GM11168 (cell line): ENCODE measurements around the gene RPL37A.

Source experiments
- in situ Hi-C: fragments of 300-500 bp; cut with MboI; formaldehyde crosslinking; loops from one replicate; pipeline ENCODE4 v1.12.0; 2022; ENCODE audit warnings: low sequenced_read_pairs; ENCODE audit not compliant: unreplicated experiment

The RPL37A gene

DNA sequence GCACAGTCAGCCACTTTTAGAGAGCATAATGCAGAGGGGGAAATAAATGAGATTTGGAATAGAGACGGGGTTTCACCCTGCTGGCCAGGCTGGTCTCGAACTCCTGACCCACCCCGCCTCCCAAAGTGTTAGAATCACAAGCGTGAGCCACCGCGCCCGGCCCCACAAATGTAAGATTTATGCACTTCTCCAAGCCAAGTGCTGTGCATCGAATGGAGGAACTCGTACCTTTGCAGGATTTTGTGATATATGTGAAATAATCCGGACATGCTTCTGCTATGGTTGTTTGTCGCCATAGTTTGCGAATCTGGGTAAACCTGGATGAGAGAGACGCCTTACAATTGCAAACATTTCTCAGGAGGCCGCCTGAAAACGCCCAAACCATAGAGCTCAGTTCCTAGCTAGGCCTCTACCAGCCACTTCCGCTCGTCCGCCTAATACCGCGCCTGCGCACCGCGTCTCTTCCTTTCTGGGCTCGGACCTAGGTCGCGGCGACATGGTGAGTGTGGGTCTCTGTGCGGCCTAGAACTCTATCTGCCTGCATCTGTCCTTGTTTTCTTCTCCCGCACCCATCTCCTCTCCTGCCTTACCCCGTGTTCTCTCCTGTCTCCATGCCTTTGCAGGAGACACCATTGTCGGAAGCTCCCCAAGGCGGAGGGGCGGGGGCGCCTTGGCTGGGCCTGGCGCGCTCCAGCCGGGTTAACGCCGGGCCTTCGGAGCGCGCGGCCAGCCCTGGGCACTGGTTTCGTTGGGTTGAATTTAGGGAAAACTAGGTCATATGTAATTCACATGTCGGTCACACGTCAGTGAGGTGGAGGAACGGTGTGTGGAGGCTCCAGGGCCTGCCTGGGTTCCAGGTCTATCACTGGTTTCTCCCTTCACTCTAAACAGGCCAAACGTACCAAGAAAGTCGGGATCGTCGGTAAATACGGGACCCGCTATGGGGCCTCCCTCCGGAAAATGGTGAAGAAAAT lies at the start of gene RPL37A:
Gene RPL37A (plus strand): TSS at position 466 of the 974 bp plus-strand sequence. CDS start 31 bp downstream, at position 497.
- in situ Hi-C loops: no loop called here

DNA sequence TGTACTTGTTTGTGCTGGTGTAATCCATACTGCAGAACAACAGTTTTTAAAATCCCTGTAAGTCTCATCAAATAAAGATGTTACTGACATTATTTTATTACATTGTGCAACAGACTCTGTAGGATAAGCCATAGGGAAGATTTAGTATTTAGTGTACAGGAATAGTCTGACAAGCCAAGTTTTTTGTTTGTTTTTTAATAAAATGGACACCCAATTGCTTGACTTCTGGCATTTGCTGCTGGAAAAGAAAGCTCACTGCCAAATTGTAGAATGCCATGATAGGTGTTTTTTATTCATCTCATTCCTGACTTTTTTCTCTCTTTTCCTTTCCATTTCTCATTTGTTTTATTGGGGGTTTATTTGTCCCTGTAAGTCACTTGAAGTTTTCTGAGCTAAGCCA lies 48.3 kb upstream of the RPL37A start:
- in situ Hi-C loops: no loop called here

DNA sequence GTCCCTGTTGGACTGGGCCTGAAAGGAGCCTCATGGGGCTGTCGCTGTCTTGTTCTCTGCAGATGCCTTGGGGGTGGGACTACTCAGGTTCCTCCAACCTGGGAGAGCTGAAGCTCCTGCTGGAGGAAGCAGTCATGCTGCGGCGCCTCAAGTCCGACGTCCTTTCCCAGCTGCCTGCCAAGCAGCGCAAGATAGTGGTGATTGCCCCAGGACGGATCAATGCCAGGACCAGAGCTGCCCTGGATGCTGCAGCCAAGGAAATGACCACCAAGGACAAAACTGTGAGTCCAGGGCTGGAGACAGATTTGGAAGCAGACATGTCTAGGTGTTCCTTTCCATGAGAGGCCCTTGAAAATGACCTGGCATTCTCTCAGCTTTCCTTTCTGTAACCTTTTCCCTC lies 47.9 kb upstream of the RPL37A start:
- in situ Hi-C loops: no loop called here

- in situ Hi-C loops: no loop called here
Observed at GRCh38 chr2:216453955-216454614, 44.6 kb upstream of the RPL37A start.

GRCh38 chr2:216463148-216463547 lies 35.5 kb upstream of the RPL37A start:
- in situ Hi-C loops: no loop called here

GRCh38 chr2:216464104-216464720 lies 34.4 kb upstream of the RPL37A start:
- in situ Hi-C loops: no loop called here

- in situ Hi-C loops: no loop called here
Observed at GRCh38 chr2:216465579-216466195, 33.0 kb upstream of the RPL37A start.

- in situ Hi-C loops: no loop called here
Observed at GRCh38 chr2:216467845-216468244, 30.8 kb upstream of the RPL37A start.

DNA sequence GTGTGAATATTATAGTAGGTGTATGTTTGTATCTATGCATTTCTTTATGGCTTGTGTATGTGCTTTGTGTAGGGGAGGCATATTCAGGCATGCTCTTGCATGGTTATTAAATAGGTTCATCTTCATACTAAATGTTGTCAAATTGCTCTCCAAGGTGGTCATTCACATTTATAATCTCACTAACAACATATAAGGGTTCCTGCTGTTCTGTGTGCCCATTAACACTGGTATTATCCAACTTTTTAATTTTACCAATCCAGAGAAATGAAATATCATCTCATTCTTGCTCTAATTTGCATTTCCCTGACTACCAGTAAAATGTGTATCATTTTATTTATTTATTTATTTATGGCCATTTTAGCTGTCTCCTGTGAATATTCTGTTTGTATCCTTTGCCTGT lies 29.0 kb upstream of the RPL37A start:
- in situ Hi-C loops: no loop called here

DNA sequence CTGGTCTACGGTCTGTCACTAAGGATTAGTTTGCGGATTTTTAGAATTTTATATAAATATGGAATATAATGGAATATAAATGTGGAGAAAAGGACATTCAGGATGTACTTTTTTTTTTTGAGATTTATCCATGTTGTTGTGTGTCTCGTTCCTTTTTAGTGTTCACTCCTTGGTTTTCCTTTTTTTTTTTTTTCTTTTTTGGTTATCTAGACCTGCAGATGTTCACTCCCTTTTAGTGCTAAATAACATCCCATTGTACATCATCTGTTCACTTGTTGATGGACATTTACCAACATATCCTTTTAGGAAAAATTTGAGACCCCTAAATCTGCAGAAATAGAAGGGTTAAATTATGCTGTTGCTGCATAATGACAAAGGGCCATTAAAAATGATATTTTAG lies 25.5 kb upstream of the RPL37A start:
- in situ Hi-C loops: no loop called here

- in situ Hi-C loops: no loop called here
Observed at GRCh38 chr2:216474925-216475670, 23.5 kb upstream of the RPL37A start.

GRCh38 chr2:216475767-216476166 lies 22.9 kb upstream of the RPL37A start:
- in situ Hi-C loops: no loop called here

DNA sequence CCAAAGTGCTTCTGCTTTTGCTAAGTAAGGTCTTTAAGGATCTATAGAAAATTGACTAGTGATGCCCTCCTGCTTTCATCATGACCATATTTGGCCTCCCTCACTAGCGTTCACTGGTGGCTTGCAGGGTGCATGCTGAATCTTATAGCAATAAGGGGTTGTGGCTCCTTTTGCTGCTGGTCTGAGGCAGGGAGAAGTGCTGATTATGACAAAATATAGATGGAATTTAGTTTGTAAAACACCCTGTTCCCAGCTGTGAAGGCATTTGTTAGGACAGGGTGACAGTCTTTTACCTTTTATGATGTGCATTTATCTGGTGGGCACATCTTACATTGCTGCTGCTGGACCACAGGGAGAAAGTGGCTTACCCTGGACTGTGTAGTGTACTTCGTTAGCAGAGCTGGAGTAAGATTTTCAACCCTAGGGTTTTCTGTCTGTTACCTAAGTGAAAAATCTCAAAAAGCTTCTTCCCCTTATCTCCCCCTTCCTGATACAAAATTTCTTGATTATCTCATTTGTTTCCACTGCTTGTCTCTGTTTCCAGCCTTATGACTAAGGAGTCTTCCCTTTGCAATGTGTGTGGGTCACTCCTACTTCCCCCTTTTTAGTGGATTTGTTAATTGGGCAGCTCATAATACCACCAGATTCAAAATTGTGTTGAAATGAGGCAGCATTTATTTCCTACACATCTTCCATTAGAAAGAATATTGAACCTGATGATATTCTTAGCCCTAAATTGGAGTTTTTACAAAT lies 21.2 kb upstream of the RPL37A start:
- in situ Hi-C loops: no loop called here

DNA sequence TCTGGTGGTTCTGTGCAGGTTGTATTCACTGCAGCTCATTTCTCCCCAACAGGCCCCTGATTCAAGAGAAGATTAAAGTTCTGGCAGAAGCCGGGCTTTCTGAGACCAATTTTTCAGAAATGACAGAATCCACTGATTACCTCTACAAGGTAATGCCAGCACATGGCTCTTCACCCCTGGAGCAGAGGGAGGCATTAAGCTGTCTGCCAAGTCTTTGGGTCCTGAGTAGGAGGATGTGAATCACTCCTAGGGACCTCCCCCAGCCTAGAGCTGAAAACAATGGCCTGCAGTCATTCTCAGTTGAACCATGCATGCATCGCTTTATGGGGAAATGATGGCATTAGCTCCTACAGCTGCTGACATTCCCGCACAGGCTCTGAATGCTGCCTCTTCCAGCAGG lies 20.5 kb upstream of the RPL37A start:
- in situ Hi-C loops: no loop called here

GRCh38 chr2:216478791-216479190 lies 19.9 kb upstream of the RPL37A start:
- in situ Hi-C loops: no loop called here

DNA sequence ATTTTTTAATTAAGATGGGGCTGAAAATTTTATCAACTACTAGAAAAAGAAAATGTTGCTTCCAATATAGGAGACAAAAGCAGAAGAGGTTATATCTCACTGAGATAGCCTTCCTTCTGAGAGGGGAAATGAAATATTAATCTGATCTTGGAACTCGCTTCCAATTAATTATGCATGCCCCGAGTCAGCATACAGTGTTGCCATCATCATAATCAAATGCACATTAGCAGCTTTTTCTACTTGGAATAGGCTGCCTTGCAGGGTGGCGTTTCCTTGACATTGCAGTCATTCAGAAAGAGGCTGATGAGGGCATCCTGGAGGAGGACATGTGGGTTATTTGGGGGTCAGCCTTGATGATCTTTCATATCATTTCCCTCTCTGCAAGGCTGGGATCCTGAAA lies 18.4 kb upstream of the RPL37A start:
- in situ Hi-C loops: no loop called here

DNA sequence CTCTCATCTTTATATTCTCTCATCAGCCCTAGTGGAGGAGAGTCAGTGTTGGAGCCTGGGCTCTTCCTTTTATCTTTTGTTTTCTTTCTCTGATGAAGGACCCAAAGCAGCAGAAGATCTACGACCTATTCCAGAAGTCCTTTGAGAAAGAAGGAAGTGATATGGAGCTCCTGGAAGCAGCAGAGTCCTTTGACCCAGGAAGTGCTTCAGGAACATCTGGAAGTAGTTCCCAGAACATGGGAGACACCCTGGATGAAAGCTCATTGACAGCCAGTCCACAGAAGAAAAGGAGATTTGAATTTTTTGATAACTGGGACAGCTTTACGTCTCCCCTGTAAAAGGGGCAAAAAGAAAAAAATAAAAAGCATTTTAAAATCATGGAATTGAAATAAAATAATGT lies 16.0 kb upstream of the RPL37A start:
- in situ Hi-C loops: no loop called here

DNA sequence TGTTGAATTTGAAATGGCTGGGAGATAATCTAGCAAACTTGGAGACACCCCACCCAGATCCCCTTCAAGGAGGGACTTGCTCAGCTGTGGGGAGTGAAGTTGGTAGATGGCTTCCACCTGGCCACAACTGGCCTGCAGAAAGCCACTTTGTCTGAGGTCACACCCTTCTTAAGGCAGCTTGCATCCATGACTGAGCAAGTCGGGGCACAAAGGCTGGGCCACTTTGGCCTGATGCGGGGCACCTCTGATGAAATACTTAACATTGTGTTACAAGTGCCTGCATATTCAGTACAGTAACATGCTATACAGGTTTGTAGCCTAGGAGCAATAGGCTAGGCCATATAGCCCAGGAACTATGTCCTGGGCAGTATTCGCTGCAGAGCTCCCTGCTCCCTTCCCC lies 13.4 kb upstream of the RPL37A start:
- in situ Hi-C loops: no loop called here

- in situ Hi-C loops: no loop called here
Observed at GRCh38 chr2:216485745-216486144, 12.9 kb upstream of the RPL37A start.
